MCF 10A (cell line): ENCODE measurements around the gene AFAP1L1. TPM values are rescaled to one million over a fixed set of nuclear protein-coding genes. Genes with fewer than 3 reads are reported as not detected.

Experiments
- BruUV-seq: library from RNA; stranded (reverse); fragments of 400-500 nt; replicated peaks from 2 replicates; lab custom pipeline; 2021; lab: Mats Ljungman, UMichigan
- CTCF ChIA-PET: fragments of 300-600 bp; sonication (Branson Sonifier 250); formaldehyde crosslinking; extraction: SDS; loops from one replicate; lab custom pipeline; 2021; ENCODE audit warnings: antibody characterized with exemption, inconsistent platforms; lab: Yijun Ruan, JAX
- POLR2A ChIA-PET: fragments of 300-600, 350-650 bp; sonication (Branson Sonifier 250); formaldehyde crosslinking; extraction: SDS; loops from one replicate; lab custom pipeline; 2020; ENCODE audit warnings: antibody characterized with exemption, inconsistent platforms; lab: Yijun Ruan, JAX
- DNase-seq: peaks from one replicate; pipeline ENCODE4 v3.0.0-alpha.2; 2018; ENCODE audit not compliant: unreplicated experiment
- H3K27ac Mint-ChIP-seq: one replicate; pipeline ENCODE4 v1.8.0; 2022; ENCODE audit warnings: mild to moderate bottlenecking, low read depth, mixed read lengths; ENCODE audit not compliant: unreplicated experiment
- H3K27me3 Mint-ChIP-seq: one replicate; pipeline ENCODE4 v1.8.0; 2022; ENCODE audit warnings: mixed read lengths; ENCODE audit not compliant: insufficient read depth, unreplicated experiment
- H3K36me3 Mint-ChIP-seq: one replicate; pipeline ENCODE4 v1.8.0; 2022; ENCODE audit warnings: mild to moderate bottlenecking, moderate library complexity, mixed read lengths; ENCODE audit not compliant: insufficient read depth, unreplicated experiment
- H3K4me1 Mint-ChIP-seq: one replicate; pipeline ENCODE4 v1.8.0; 2022; ENCODE audit warnings: mixed read lengths; ENCODE audit not compliant: insufficient read depth, unreplicated experiment
- H3K4me3 Mint-ChIP-seq: one replicate; pipeline ENCODE4 v1.8.0; 2022; ENCODE audit warnings: mild to moderate bottlenecking, moderate library complexity, mixed read lengths; ENCODE audit not compliant: unreplicated experiment
- H3K9me3 Mint-ChIP-seq: one replicate; pipeline ENCODE4 v1.8.0; 2022; ENCODE audit warnings: mixed read lengths; ENCODE audit not compliant: unreplicated experiment
- CTCF ChIP-seq: fragments of 200-600 bp; IDR thresholded peaks from one replicate; pipeline ENCODE4 v1.8.0; 2022; ENCODE audit warnings: antibody characterized with exemption, mild to moderate bottlenecking; ENCODE audit not compliant: unreplicated experiment
- intact Hi-C: fragments of 100-400 bp; cut with micrococcal nuclease; formaldehyde crosslinking; loops from 2 replicates; pipeline ENCODE4 v1.14.1; 2022
- total RNA-seq: library from RNA; stranded (reverse); gene quantifications from 2 replicates; pipeline ENCODE4 v1.2.3, GENCODE V29; 2022

Gene AFAP1L1
- total RNA-seq, 1 experiment from 2014 or later = 4.8 TPM

GRCh38 chr5:149322518-149322917 lies 50.9 kb downstream of the AFAP1L1 start:
- Mint-ChIP-seq H3K27me3 (no peaks in the 10 kb centered on the region), H3K4me1 (peaks cover 38% of the 10 kb centered on the region), H3K4me3 (no peak overlapping the region), H3K36me3 (peaks cover 6% of the 10 kb centered on the region), H3K27ac (peak overlapping the region; percentile 96), H3K9me3 (no peaks in the 10 kb centered on the region)
- ChIA-PET POLR2A (interaction anchor here (1.1 to 7.3 kb wide), 5 partner anchors 22 to 240 kb away, joined by 5 to 213 read pairs (median 51); partner anchors contain the start of genes GRPEL2 and PCYOX1L), CTCF (interaction anchor here (0.7 to 27.3 kb wide), 6 partner anchors 7 to 228 kb away, joined by 3 to 1231 read pairs (median 8); partner anchors contain the start of genes GRPEL2, IL17B and PCYOX1L)
- intact Hi-C loops = loop anchor here (5.0 kb wide), 1 partner anchor 35 kb away; the partner anchor contains the start of gene PCYOX1L
- TF ChIP-seq CTCF = no peak
- BruUV-seq = no TSS peak
- DNase-seq = no peak

- intact Hi-C loops = loop anchor here (5.0 kb wide), 1 partner anchor 34 kb away; the partner anchor contains the start of gene PCYOX1L
- POLR2A ChIA-PET = interaction anchor here (0.5 to 7.3 kb wide), 18 partner anchors 9 to 497 kb away, joined by 3 to 213 read pairs (median 5); partner anchors contain the start of genes ADRB2, ARHGEF37, CSNK1A1 and GRPEL2
- Mint-ChIP-seq H3K27me3 (no peaks in the 10 kb centered on the region), H3K4me3 (no peak overlapping the region), H3K4me1 (peaks cover 38% of the 10 kb centered on the region), H3K9me3 (no peaks in the 10 kb centered on the region), H3K27ac (peak overlapping the region; percentile 96), H3K36me3 (peaks cover 6% of the 10 kb centered on the region)
- no peak for DNase-seq
- TF ChIP-seq CTCF = no peak
- CTCF ChIA-PET = interaction anchor here (0.7 to 27.3 kb wide), 7 partner anchors 8 to 227 kb away, joined by 3 to 1231 read pairs (median 6); partner anchors contain the start of genes GRPEL2, IL17B and PCYOX1L
- no TSS peak for BruUV-seq
These were observed 51.6 kb downstream of the AFAP1L1 start for GRCh38 chr5:149323210-149323609.

GRCh38 chr5:149323621-149324205 lies 52.1 kb downstream of the AFAP1L1 start:
- peaks cover 38% of the 10 kb centered on the region for H3K4me1 Mint-ChIP-seq
- H3K4me3 Mint-ChIP-seq = no peak overlapping the region
- ChIA-PET POLR2A (interaction anchor here (0.5 to 7.3 kb wide), 19 partner anchors 8 to 498 kb away, joined by 3 to 213 read pairs (median 5); partner anchors contain the start of genes ADRB2, ARHGEF37, CSNK1A1 and GRPEL2), CTCF (interaction anchor here (0.8 to 27.3 kb wide), 7 partner anchors 9 to 241 kb away, joined by 3 to 1231 read pairs (median 6); partner anchors contain the start of genes GRPEL2, IL17B and PCYOX1L)
- H3K27ac Mint-ChIP-seq = peak overlapping the region; percentile 96
- H3K9me3 Mint-ChIP-seq = no peaks in the 10 kb centered on the region
- no TSS peak for BruUV-seq
- no peak for DNase-seq
- peaks cover 6% of the 10 kb centered on the region for H3K36me3 Mint-ChIP-seq
- intact Hi-C loops = loop anchor here (5.0 kb wide), 1 partner anchor 34 kb away; the partner anchor contains the start of gene PCYOX1L
- no peaks in the 10 kb centered on the region for H3K27me3 Mint-ChIP-seq
- no peak for TF ChIP-seq CTCF

- Mint-ChIP-seq H3K36me3 (peaks cover 6% of the 10 kb centered on the region), H3K4me3 (no peak overlapping the region), H3K9me3 (no peaks in the 10 kb centered on the region), H3K27ac (peak overlapping the region; percentile 96), H3K27me3 (no peaks in the 10 kb centered on the region), H3K4me1 (peaks cover 38% of the 10 kb centered on the region)
- CTCF ChIA-PET = interaction anchor here (0.6 to 27.3 kb wide), 13 partner anchors 8 to 1467 kb away, joined by 3 to 1231 read pairs (median 5); partner anchors contain the start of genes GRPEL2, IL17B and PCYOX1L
- POLR2A ChIA-PET = interaction anchor here (0.6 to 7.3 kb wide), 16 partner anchors 10 to 284 kb away, joined by 3 to 213 read pairs (median 5); partner anchors contain the start of genes ABLIM3, CSNK1A1, GRPEL2 and PCYOX1L
- TF ChIP-seq CTCF = no peak
- no TSS peak for BruUV-seq
- intact Hi-C loops = loop anchor here (5.0 kb wide), 1 partner anchor 33 kb away; the partner anchor contains the start of gene PCYOX1L
- DNase-seq = no peak
These were observed 53.0 kb downstream of the AFAP1L1 start for GRCh38 chr5:149324641-149325040.
